SIG-M5 treated with dmso at 0.1 percent for 504 hours (cell line): ENCODE data around the gene ACTG1.

Experiments used
- DNase-seq: peaks from one replicate; lab custom pipeline; 2025; ENCODE audit not compliant: unreplicated experiment; lab: John Stamatoyannopoulos, UW

The ACTG1 gene

DNA sequence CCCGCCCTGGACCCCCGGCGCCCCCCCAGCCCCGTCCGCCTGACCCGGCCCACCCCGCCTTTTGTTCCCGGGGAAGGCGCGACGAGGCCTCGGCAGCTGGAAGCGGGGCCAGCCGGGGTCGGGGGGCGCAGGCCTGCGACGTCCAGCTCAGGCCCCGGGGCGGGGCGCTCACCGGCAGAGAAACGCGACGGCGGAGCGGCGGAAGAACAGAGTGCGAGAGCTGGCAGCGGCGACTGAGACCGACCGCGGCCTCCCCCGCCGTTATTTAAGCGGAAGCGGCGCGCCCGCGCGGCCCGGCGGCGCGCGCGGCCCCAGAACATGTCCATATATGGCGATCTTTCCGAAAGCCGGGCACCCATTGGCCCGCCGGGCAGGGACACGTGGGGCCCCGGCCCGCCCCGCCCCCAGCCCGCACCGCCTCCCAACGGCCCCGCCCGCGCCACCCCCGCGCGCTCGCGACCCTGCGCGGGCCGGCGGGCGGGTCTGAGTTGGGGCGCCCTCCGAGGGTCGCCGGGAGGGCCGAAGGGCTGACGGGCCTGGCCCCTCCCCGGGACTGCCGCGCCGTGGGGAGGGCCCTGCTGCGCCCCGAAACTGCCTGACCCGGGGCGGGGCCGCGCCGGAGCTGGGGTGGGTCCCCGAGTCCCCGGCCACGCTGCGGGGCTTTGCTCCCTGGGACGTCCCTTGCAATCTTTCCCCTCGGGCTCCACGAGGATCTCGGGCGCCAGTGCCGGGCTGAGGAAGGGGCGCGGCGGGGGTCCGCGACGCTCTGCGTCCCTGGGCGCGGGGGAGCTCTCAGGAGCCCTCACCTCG is at the start of gene ACTG1:
Gene ACTG1, minus strand, starts transcription at position 238 of the 810 bp plus-strand sequence. CDS start 445 bp downstream, outside the sequence.
- peak; percentile 89 for DNase-seq

DNA sequence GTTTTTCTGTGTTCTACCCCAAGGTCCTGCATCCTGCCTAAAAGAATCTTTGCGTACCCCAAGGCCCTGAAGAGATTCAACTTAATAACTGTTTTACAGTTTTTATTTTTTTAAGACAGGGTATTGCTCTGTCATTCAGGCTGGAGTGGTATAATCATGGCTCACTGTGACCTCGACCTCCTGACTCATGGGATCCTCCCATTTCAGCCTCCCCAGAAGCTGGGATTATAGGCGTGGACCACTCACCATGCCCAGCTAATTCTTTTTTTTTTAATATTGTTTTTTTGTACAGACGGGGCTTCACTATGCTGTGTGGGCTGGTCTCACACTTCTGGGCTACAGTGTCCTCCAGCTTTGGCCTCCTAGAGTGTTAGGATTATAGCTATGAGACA is 48.9 kb upstream of the ACTG1 start:
- no peak for DNase-seq

DNA sequence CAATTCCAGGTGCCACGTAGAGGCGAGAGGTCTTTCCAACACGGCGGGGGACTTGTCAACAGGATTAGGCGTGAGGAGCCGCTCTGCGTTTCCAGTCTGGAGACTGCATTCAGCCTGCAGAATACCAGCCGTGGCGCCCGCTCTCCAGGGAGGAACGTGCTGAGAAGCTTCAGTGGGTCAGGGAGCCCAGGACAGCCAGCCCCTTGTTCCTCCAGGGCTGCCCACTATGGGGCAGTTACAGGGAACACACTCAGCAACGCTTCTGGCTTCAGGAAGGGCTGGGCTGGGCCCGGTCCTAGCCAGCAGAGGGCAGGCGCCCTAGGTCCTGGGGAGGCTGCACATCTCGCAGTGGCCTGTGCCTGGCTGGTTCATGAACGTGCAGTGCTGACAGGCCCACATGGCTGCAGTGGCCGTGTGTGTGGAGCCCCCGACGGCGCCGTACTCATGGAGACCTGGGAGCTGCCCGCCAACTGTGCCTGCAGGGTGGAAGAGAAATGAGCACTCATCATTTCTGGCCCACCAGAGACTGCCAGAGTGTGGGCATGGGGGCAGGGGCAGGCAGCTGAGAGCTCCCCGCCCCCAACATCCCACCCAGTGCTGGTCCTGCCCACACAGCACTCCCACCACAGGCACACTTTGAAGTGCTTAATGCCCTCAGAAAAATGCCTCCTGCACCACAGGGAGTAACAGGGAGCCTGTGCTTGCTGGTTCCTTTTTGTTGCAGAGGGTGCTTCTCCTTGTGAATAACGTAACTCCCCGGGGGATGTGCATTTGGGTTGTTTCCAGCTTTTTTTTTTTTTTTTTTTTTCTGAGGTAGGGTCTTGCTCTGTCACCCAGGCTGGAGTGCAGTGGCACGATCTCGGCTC is 46.6 kb upstream of the ACTG1 start:
- peak; percentile 25 for DNase-seq

DNA sequence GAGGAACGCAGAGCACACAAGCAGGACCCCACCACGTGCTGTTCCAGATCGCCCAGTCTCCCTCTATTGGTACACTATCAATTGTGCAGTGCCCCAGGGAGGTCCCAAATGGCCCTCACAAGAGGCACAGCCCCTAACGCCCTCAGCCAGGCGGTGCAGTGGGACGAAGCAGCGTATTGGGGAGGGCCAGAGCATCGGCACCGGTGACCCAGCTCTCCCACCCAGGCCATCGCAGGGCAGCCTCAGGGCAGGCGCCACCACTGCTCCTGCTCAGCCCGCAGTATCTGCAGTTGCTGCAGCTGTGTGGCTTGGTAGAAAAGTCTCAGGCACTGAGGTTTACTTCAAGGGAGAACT is 45.5 kb upstream of the ACTG1 start:
- DNase-seq, result no peak

DNA sequence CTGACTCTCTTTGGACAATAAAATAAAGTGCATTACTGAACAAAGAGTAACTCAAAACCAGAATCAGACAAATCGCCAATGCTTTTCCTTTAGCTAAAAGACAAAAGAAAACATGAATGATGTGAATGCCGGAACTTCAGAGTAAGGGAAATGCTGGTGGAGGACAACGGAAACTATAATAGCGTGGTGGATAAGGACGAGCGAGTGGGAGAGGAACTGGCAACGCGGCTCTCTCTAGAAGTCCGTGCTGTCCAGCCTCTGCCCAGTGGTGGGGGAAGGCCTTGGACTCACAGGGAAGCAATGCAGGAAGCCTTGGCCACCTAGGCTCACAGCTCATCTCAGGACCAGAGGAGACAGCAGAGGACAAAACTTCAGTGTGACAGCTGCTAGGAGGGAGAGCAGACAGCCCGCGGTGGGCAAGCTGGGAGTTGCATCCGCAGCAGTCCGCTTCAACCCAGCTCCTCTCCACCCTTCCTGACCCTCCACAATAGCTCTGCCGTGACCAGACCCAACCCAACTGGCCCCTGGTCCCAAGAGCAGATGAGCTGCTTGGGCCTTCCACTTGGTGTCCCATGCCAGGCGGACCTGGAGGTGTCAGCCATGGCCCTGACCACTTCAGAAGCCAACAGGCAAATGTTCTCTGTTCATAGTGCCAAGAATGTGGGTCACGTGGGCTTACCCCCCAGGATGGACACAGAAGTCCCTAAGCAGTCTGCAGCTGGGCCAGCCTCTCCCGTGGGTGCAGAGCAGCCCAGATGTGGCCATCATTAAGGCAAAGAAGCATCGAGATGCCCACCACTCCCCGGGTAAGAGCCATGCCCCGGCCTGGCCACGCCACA is 44.9 kb upstream of the ACTG1 start:
- DNase-seq, result no peak

DNA sequence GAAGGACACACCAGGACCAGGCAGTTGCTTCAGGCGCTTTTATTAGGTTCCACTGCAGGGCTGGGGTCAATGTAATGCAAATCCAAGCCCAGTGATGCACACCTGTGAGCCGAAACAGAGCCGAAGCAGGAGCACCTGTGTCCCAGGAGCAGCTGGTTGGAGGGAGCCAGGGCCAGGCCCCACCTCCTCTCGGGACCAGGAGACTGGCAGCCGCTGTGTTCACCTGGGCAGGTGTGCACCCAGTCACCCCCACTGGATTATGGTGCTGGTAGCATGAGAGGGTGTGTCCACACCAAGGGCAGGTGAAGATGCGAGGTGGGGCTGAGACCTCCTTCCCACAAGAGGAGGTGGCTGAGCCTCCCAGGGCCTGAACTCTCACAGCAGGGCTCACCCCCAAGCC is 44.3 kb upstream of the ACTG1 start:
- DNase-seq, result no peak

DNA sequence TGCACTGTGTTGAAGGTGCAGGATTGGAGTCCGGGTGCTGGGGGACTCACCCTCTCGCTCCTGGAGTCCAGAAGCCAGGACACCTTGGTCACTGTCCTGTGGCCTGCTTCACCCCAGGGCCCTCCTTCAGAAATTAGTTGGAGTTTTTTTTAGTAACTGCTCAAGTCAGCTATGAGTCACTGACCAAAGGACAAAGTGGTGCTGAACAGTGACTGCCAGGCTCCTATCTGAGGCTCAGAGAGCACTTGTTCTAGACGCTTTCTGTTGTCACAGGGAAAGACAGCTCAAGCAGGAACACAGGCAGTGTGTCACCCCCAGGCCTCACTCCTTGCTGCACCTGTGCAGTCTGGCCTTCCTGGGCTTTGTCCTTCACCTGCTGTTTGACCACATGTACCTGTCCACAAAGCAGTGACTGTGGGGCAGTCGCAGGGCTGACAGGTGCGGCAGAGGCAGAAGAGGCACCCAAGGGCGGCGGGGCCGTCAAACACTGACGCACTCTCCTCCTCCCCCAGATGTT is 43.6 kb upstream of the ACTG1 start:
- no peak for DNase-seq

DNA sequence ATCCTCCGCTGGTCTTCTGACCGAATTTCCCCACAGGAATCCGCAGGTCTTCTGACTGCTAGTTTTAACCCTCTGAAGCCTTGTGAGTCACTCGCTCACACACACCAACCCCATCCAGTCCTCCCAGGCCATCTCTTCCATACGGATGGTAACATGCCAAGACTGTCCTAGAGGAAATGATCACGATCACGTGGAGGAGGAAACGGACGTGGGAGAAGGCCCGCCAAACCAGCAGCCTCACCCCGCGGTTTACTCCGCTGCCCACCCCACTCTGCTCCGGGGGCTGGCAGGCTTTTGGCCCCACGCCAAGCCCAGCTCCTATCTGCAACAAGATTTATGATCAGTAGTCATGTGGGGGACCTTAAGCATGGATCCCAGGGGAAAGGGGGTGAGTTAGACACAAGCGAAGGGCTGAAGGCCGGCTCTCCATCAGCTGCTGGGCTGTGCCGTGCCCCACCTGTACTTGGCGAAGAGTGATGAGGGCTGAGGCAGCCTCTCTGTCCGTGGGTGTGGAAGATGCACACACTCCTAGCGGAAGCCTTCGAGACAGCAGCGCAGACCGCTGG is 41.1 kb upstream of the ACTG1 start:
- DNase-seq, result no peak

DNA sequence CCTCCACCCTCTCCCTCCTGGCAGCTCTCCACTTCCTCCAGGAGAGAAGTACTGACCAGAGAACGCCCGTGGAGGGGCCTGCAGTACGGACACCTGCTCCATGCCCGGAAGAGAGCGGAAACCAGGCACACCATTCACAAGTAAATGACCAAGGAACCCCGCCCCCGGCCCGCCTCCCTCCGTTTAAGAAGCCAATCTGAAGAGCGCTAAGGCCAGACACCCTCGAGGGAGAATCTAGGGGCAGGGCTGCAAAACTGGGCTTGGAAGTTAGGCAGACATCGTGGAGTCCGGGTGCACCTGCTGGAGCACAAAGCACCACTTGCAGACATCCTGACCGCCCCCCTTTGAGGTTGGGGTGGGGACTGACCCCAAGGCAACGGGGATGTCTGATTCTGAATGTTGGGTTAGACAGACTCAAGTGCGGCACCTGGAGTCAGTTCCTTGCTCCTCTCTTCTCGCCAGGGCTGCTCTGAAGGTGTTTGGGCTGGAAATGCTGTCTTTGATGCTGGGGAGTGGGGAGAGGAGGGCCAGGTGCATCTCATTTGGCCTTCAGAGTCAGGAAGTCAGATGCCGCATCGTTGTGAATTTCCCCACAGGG is 40.5 kb upstream of the ACTG1 start:
- peak; percentile 97 for DNase-seq

DNA sequence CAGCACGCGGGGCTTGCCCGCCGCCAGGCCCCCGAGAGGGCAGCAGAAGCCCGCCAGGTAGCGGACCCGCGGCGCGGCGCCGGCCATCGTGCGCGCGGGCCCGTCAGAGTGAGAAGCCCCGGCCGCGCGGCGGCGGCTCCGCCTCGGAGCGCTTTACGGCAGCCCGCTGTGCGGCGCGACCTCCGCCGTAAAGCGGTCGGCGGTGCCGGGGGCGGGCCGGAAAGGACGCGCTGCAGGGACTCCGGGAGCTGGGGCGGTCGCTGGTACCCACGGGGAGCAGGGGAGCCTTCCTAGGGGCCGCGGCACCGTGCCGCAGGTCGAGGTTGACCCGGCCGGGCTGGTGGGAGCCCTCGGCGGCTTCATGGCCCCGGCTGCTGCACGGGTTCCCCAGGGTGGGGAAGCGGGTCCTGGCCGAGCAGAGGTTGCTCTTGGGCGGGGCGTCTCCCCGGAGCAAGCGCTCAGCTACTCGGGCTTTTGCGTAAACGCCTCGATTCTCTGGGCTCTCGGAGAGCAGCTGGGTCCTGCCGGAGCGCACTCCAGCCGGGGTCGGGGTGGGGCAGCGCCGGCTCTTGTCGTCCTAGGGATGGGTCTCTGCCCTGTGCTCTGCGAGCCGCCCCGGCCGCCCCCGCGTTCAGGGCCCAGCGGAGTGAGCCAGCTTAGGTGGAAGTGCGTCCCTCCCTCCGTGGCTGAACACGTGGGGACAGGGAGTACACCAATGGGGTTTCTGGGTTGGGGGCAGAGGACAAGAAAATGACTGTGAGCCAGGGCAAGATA is 39.8 kb upstream of the ACTG1 start, which contains the start of gene FAAP100:
Gene FAAP100, minus strand, starts transcription at position 110 of the 774 bp plus-strand sequence. Its CDS starts 23 bp downstream, at position 87.
- peak; percentile 86 for DNase-seq

DNA sequence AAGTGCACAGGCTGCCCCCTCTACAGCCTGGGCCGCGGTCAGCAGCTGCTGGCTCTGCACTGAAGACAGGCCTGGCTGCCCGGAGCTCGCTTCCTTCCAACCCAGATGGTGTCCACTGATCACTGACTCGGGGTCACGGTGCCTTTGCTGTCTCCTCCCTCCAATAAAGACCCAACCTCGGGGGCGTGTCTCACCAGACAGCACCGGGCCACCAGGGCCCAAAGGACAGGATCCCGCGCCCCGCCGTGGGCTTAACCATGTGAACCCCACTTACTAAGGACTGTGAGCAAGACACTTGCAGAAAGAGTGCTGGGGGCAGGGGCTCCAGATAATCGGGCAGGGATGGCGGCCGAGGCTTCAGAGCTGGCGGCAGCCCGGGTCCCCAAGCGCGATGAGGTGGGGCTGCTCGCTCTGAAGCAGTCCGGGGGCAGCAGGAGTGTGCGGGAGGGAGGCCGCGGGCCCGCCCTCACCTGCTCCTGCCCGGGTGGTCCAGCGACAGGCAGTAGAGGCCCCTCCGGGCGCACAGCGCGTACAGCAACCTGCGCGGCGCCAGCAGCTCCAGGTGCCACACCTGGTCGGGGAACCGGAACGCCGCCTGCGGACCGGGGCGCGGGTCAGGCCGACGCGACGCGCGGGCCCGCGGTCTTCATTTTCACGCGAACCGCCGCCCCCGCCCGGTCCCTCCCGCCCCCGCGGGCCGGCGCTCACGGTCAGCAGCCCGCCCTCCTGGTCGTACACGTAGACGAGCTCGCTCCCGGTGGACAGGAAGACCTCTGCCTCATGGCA is 39.1 kb upstream of the ACTG1 start:
- DNase-seq, result no peak

DNA sequence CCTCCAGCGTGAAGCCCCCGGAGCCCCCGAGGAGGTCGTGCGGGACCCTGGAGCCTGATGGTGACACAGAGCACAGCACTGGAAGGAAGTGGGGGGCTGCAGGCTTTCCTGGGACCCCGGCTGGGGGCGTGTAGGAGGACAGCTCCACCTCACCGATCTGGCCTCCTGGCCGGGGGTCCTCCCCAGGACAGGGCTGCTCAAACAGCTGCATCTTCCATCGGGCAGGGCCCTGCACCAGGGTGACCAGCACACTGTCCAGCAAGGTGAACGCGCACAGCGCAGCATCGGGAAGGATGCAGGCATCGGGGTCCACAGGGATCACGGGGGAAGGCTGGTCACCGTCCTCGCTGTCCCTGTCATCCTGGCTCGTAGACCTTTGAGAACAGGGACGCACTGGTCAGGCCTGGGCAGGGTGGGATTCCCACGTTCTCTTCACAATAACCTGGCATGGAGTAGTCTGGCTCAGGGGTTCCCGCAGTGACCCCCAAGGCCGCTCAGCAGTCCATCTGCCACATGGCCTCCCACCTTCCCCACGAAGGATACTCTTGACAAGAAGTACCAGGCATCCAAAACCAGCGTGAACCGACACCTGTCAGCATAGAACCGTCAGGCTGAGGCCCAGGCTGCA is 38.3 kb upstream of the ACTG1 start:
- no peak for DNase-seq

DNA sequence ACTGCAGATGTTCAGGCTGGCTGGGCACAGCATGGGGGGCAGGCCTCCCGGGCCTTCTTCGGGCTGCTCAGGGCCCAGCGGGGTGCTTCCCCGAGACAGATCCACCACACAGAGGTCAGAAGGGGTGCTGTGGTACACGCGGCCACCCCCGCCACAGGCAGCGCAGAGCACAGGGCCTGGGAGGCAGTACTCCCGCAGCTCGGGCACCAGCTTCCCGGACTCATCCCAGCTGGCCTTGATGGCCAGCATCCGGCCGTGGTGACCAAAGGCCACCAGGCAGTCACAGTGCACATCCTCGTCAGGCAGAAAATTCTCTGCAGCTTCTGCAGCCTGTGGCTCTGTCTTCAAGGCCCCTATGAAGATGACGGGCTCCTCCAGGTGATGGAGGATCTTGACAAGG is 37.7 kb upstream of the ACTG1 start:
- DNase-seq, result no peak

DNA sequence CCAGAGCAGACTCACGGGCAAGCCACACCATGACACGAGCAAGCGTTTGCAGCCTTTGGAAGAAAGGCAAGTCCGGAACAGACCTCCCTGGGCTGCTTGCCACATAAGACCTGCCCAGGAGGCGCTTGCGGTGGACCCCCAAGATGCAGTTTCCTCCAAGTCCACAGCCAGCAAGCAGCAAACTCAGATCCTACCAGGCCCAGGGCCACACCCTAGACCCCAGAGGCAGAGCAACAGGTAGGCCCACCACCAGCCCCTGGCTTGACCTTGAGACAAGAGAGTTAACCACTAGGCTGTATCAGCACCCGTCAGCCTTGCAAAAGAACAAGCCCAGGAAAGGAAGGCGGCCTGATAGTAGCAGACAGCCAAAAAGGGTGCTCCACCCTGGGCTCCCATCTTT is 37.2 kb upstream of the ACTG1 start:
- DNase-seq, result no peak

DNA sequence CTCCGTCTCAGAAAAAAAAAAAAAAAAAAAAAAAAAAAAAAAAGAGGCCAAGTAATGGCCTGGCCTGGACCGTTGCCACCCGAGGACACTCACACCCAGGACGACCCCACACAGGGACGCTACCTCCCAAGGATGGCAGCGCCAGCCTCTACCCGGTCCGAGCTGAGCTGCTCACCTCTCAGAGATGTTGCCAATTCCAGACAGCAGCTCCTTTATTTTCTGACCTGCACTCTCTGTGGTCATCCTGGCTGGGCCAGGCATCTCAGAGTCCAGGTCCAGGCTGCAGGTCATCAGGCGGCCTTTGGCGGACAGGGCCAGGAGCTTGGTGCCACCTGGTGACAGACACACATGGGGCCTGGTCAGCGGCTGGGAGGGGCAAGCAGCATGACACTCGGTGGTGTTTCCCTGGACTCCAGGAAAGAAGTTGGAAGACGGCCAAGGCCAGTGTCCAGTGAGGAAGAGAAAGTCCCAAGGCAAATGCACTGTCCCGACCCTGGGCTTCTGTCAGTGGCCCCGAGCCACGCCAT is 36.5 kb upstream of the ACTG1 start:
- no peak for DNase-seq

DNA sequence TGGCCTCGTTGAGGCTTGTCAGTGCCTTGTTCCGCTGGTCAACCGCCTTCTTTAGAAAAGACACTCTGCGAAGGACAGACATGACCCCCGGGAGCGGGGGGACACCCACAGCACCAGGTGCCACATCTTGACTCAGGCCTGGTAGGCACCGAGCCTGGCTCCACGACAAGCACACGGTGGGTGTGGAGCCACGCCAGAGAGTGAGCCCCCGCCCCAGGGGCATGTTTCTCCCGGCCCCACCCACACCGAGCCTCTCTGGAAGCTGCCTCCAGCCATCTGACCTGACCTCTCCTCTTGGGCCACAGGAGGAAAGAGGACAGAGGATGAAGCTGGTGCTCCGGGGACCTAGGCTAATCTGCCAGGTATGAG is 35.0 kb upstream of the ACTG1 start:
- no peak for DNase-seq

DNA sequence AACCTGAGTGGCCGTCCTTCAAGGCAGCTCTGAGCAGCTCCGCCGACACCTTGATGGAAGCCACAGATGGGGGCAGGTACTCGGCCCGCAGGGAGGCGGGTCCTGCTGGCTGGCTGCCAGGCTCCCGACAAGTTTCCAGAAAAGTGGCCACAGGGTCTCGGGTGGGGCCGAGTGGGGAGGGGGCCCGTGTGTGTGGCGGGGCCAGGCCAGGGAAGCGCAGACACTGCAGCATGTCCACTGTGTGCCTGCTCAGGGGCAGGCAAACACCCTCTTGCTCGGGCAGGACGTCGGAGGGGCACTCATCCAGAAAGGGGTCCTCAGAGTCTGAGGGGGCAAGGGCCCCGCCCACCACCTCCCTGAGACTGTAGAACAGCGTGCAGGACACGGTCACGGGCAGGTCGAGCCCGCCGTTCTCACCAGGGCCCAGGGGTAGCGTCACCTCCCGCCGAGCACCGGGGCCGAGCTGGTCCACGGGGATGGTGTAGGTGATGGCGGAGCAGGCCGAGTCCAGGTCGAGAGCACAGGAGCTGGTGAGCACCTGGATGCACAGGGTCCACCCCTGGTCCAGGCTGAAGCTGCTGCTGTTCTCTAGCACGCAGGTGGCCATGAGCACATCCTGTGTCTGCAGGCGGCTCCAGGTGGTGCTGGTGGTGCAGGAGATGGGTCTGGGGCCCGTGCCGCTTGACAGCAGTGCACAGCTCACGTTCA is 34.5 kb upstream of the ACTG1 start:
- no peak for DNase-seq
